Body of pancreas (tissue), 4 donors: ENCODE results near the gene SRPK1. TPM values are rescaled to one million over a fixed set of nuclear protein-coding genes. Genes with fewer than 3 reads are reported as not detected.

Experiments
- ATAC-seq: fragments of 150-250 bp; one replicate; pipeline ENCODE4 v1.9.1; 2016
- DNase-seq, 4 donors: peaks; one replicate each; pipeline ENCODE4 v3.0.0-alpha.2; 2019
- H3K27ac ChIP-seq, 4 donors: fragments of 200-600 bp; sonication (generic); 1 replicate in 3 of 4; 2 replicates in 1 of 4; pipeline versions ENCODE4 v1.5.1 to v1.6.1; 2016 to 2019; ENCODE audit warnings: mild to moderate bottlenecking in 1 of 4, mixed read lengths in 1 of 4, moderate library complexity in 1 of 4
- H3K27me3 ChIP-seq, 2 donors: fragments of 200-600 bp; sonication (generic); one replicate each; pipeline ENCODE4 v1.6.0; 2016; ENCODE audit warnings: mild to moderate bottlenecking in 1 of 2
- H3K36me3 ChIP-seq, 2 donors: fragments of 200-600 bp; sonication (generic); replicated peaks in 1 of 2; 2 replicates each; pipeline ENCODE4 v1.5.1; 2016; ENCODE audit warnings: low read depth in 2 of 2; ENCODE audit not compliant: insufficient read depth in 1 of 2
- H3K4me1 ChIP-seq: fragments of 200-600 bp; sonication (generic); one replicate; pipeline ENCODE4 v1.6.0; 2016
- H3K4me3 ChIP-seq, 2 donors: fragments of 200-600 bp; sonication (generic); 1 replicate in 1 of 2; 2 replicates in 1 of 2; pipeline ENCODE4 v1.5.1; 2016 to 2019
- H3K9me3 ChIP-seq, 3 donors: fragments of 200-600 bp; sonication (generic); 1 replicate in 2 of 3; 2 replicates in 1 of 3; pipeline ENCODE4 v1.5.1; 2016
- POLR2A ChIP-seq, 3 donors: fragments of 450-650 bp; IDR thresholded peaks; one replicate each; pipeline ENCODE4 v1.6.1; 2016; ENCODE audit warnings: antibody characterized with exemption in 3 of 3, mild to moderate bottlenecking in 2 of 3
- WGBS, 2 donors: methylation state at CpG; one replicate each; pipeline ENCODE4 v1.1.5; 2017; 5-methylcytosine and 5-hydroxymethylcytosine counted together
- intact Hi-C: fragments of 100-400 bp; cut with DNase I; formaldehyde crosslinking; loops from one replicate; pipeline ENCODE4 v1.15.1; 2023
- total RNA-seq, 2 donors: library from RNA; depleted of rRNA; stranded (reverse); fragments of >200 nt; gene quantifications; one replicate each; pipeline ENCODE4 v1.1.0, GENCODE V29; 2016
- TF ChIP-seq, protein P1 (sequence below), 7 experiments: fragments of 450-650 bp in 4 of 7; fragments of 200-600 bp in 3 of 7; sonication (generic) in 3 of 7; IDR thresholded peaks; one replicate each; pipeline ENCODE4 v1.5.1; 2016 to 2019; ENCODE audit warnings: antibody characterized with exemption in 7 of 7

SRPK1 gene
- total RNA-seq, 2 donors from 2014 or later, result 30.4 to 80.4 TPM

DNA sequence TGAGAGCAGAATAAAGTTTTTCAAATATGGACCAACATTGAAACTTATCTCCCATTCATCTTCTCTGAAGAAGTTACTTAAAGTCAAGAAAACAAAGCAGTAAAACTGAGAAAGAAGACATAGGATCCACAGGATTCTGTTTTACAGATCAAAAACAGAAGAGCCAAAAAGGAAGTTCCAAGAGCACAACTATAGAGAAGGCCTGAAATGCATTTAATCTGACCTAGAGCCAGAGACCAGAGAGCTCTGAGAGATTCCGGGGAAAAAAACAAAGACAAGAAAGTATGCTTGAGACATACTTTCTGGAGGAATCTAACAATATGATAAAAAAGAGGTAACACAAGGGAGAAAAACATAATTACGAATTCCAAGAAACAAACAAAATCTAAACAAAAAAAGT lies 26.1 kb downstream of the SRPK1 start:
- DNase-seq (no peak), ATAC-seq (no peak)
- 61 to 76% methylated on average over 2 of the region's 2 CpGs for WGBS, 2 donors
- Histone ChIP-seq H3K27ac (no peak overlapping the region), H3K9me3 (peaks cover 0 to 2% (median 0%) of the 10 kb centered on the region in 3 donors), H3K4me1 (no peaks in the 10 kb centered on the region), H3K4me3 (no peak overlapping the region), H3K36me3 (no peaks in the 10 kb centered on the region), H3K27me3 (no peaks in the 10 kb centered on the region)
- TF ChIP-seq POLR2A (IDR thresholded peaks at IDR 0.05), result no peak
- TF ChIP-seq, protein P1, sequence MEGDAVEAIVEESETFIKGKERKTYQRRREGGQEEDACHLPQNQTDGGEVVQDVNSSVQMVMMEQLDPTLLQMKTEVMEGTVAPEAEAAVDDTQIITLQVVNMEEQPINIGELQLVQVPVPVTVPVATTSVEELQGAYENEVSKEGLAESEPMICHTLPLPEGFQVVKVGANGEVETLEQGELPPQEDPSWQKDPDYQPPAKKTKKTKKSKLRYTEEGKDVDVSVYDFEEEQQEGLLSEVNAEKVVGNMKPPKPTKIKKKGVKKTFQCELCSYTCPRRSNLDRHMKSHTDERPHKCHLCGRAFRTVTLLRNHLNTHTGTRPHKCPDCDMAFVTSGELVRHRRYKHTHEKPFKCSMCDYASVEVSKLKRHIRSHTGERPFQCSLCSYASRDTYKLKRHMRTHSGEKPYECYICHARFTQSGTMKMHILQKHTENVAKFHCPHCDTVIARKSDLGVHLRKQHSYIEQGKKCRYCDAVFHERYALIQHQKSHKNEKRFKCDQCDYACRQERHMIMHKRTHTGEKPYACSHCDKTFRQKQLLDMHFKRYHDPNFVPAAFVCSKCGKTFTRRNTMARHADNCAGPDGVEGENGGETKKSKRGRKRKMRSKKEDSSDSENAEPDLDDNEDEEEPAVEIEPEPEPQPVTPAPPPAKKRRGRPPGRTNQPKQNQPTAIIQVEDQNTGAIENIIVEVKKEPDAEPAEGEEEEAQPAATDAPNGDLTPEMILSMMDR (IDR thresholded peaks at IDR 0.05), result no peak
- intact Hi-C loops, result no loop called here

DNA sequence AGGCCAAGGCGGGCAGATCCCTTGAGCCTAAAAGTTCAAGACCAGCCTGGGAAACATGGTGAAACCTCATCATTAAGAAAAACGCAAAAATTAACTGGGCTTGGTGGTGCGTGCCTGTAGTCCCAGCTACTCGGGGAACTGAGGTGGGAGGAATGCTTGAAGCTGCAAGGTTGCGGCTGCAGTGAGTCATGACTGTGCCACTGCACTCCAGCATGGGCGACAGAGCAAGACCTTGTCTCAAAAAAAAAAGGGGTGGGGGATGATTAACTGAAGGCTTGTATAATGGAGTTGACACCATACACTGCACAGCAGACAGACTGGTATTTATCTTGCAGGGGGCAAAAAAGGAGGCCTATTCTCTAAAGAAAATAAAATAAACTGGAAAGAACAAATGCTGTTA lies 27.7 kb downstream of the SRPK1 start:
- intact Hi-C loops, result no loop called here
- Histone ChIP-seq H3K36me3 (no peaks in the 10 kb centered on the region), H3K27me3 (no peaks in the 10 kb centered on the region), H3K9me3 (peaks cover 0 to 2% (median 0%) of the 10 kb centered on the region in 3 donors), H3K4me3 (no peak overlapping the region), H3K4me1 (no peaks in the 10 kb centered on the region), H3K27ac (no peak overlapping the region)
- ATAC-seq, result no peak
- TF ChIP-seq, protein P1 (IDR thresholded peaks at IDR 0.05), result no peak
- no peak for TF ChIP-seq POLR2A (IDR thresholded peaks at IDR 0.05)
- no peak for DNase-seq
- 93 to 95% methylated on average over 6 of the region's 6 CpGs for WGBS, 2 donors

DNA sequence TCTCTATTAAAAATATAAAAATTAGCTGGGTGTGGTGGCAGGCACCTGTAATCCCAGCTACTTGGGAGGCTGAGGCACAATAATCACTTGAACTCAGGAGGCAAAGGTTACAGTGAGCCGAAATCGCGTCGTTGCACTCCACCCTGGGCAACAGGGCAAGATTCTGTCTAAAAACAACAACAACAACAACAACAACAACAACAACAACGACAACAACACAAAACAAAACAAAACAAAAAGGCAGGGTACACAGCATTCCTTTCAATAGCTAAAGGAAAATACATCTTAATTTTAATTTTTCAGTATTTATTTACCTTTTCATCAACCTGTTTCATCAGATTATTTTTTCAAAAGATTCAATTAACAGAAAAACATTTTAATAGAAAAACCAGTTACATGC lies 28.4 kb downstream of the SRPK1 start:
- TF ChIP-seq, protein P1 (IDR thresholded peaks at IDR 0.05), result no peak
- no peak for TF ChIP-seq POLR2A (IDR thresholded peaks at IDR 0.05)
- intact Hi-C loops, result no loop called here
- no peak overlapping the region for H3K27ac ChIP-seq
- no peak overlapping the region for H3K4me3 ChIP-seq
- no peak for ATAC-seq
- 91% methylated on average over 5 of the region's 5 CpGs for WGBS, 2 donors
- no peaks in the 10 kb centered on the region for H3K4me1 ChIP-seq
- H3K36me3 ChIP-seq, result peaks cover 0 to 2% of the 10 kb centered on the region in 2 donors
- peaks cover 0 to 2% (median 0%) of the 10 kb centered on the region in 3 donors for H3K9me3 ChIP-seq
- H3K27me3 ChIP-seq, result no peaks in the 10 kb centered on the region
- no peak for DNase-seq

DNA sequence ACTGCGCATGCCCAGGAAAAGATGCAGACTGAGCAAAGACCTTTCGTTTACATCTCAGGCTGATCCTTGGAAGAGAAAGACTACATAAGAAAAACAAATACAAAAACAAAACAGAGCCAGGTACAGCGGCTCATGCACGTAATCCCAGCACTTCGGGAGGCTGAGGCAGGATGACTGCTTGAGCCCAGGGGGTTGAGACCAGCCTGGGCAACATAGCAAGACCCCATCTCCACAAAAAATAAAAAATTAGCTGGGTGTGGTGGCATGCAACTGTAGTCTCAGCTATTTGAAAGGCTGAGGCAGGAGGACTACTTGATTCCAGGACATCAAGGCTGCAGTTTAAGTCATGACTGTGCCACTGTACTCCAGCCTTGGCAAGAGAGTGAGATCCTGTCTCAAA lies 41.7 kb downstream of the SRPK1 start:
- no peak overlapping the region for H3K4me3 ChIP-seq
- no peak overlapping the region for H3K27ac ChIP-seq
- no peak for TF ChIP-seq POLR2A (IDR thresholded peaks at IDR 0.05)
- TF ChIP-seq, protein P1 (IDR thresholded peaks at IDR 0.05), result no peak
- H3K9me3 ChIP-seq, result no peaks in the 10 kb centered on the region
- intact Hi-C loops, result no loop called here
- ATAC-seq, result no peak
- no peak for DNase-seq
- H3K36me3 ChIP-seq, result no peaks in the 10 kb centered on the region
- H3K27me3 ChIP-seq, result no peaks in the 10 kb centered on the region
- H3K4me1 ChIP-seq, result no peaks in the 10 kb centered on the region
- 96 to 99% methylated on average over 5 of the region's 5 CpGs for WGBS, 2 donors

DNA sequence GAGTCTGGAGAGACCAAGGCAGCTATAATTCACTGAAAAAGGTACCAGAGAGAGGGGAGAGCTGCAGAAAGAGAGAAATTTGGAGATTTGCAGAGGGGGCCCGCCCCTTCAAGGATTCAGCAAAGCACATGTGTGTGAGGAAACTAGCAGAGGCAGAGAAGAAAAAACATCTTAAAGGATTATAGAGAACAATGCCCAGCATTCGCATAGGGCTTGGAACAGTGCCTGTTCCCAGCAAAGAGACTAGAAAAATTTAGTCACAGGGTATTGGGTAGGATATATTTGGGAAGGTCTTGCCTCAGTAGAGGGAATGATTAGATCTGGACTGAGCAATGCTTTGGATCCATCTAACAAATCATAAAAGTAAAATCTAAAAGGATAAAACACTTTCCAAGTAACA lies 44.0 kb downstream of the SRPK1 start:
- no peak for TF ChIP-seq POLR2A (IDR thresholded peaks at IDR 0.05)
- TF ChIP-seq, protein P1 (IDR thresholded peaks at IDR 0.05), result no peak
- DNase-seq (no peak), ATAC-seq (no peak)
- Histone ChIP-seq H3K4me1 (no peaks in the 10 kb centered on the region), H3K9me3 (no peaks in the 10 kb centered on the region), H3K4me3 (no peak overlapping the region), H3K27ac (no peak overlapping the region), H3K36me3 (peaks cover 0 to 5% of the 10 kb centered on the region in 2 donors), H3K27me3 (no peaks in the 10 kb centered on the region)
- intact Hi-C loops, result no loop called here
- 89 to 95% methylated on average over 2 of the region's 2 CpGs for WGBS, 2 donors
